HG02973 (cell line): Measurements from ENCODE around the gene SPATA6L.

ENCODE experiments used
- ATAC-seq: cut with Tn5 transposase; IDR thresholded peaks from one replicate; pipeline ENCODE4 v1.9.1; 2021; ENCODE audit warnings: moderate library complexity; ENCODE audit not compliant: unreplicated experiment

The SPATA6L gene, protein sequence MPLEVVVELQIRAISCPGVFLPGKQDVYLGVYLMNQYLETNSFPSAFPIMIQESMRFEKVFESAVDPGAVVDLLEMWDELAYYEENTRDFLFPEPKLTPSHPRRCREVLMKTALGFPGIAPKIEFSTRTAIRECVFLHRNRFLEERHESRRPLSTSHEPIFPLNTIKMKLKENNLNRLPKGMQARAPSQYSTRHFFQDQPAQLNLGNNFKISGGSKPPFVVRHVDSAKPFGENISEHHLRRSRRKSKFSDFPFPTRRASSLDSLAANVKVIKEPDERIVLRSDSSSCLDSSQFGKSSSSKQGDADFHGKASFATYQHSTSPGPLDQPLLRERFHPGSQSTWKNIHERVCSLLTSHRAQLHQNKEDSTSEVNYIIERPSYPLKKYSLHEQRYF

DNA sequence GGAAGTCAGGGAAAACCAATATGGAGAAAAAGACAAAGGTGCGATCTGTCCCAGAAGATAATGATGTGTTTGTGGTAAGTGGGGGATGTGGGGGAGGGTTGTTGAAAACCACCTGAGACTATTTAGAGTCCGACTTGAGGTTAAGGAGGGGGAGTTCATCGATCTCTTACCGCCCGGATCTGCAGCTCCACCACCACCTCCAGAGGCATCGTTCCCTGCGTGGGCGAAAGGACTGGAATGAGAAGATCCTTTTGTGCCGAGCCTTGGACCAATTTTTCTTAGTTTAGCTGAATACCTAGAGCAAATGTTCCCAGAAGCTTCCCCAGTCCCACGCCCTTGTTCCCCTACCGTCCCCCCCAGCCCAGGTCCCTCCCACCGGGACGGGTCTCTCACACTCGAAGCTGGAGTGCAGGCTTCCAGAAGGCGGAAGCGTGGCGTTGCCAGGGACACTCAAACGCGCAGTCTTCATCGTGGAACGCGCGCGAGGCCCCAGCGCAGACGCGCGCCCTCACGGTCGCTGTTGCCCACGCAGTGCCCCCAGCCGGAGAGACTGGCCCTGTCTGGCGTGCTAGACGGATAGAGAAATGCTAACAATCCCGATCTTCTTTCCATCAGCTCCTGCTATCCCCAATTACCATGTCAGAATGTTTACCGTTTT lies at the start of gene SPATA6L:
Gene SPATA6L (minus strand): TSS at position 439 of the 658 bp plus-strand sequence. CDS start 230 bp downstream, at position 209.
- ATAC-seq = no peak

DNA sequence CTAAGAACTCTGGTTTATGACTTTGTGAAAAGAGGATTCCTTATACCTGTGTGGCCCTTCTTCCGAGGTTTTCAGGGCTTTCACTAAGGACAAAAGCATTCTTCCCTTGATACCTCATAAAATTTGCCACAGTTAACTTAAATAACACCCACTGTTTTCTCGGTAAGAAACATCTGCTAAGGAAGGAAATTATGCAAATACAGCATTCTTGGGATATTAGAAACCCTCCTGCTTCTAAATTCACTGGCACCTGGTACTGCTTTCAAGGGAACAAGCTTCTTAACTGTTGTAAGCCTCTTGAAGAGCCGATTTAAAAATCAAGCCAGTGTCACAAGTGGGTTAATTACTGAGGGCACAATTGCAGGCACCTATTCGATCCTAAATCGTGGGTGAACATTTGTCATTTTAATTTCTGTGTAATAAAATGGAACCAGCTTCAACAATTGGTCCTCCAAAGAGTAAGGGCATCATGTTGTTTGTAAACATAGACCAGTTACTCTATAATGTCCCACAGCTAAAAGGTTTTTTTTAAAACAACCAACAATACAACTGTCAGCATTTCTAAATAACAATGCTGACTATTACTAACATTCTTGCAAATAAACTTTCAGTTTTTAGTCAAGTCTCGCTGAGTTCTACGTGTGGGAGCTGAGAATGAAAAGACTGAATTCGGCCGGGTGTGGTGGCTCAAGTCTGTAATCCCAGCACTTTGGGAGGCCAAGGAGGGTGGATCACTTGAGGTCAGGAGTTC lies 48.2 kb upstream of the SPATA6L start:
- no peak for ATAC-seq

DNA sequence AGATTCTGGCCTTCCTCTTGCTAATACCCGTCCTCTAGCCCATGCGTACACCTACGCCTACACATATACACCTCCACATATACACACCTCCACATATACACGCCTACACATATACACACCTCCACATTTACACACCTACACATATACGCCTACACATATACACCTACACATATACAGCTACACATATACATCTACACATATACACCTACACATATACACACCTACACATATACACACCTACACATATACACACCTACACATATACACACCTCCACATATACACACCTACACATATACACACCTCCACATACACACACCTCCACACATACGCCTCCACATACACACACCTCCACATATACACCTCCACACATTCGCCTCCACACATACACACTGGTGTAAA lies 47.6 kb upstream of the SPATA6L start:
- no peak for ATAC-seq

DNA sequence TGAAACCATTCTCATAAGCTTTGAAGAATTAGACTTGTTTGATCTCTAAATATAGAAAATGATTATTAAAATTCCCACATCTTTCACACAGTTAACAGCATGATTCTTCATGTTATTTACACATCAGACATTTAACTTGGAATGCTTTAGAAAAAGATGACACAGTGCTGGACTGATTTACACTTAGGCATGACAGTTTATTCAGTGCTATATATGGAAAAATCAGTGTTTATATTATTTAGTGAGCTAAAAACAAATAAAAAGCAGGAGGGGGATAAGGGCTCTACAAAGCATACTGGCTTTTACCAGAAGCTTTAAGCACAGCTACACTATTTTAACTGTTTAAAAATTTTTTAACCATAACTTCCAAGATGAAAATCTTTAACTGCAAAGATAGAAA lies 43.1 kb upstream of the SPATA6L start:
- ATAC-seq = no peak

DNA sequence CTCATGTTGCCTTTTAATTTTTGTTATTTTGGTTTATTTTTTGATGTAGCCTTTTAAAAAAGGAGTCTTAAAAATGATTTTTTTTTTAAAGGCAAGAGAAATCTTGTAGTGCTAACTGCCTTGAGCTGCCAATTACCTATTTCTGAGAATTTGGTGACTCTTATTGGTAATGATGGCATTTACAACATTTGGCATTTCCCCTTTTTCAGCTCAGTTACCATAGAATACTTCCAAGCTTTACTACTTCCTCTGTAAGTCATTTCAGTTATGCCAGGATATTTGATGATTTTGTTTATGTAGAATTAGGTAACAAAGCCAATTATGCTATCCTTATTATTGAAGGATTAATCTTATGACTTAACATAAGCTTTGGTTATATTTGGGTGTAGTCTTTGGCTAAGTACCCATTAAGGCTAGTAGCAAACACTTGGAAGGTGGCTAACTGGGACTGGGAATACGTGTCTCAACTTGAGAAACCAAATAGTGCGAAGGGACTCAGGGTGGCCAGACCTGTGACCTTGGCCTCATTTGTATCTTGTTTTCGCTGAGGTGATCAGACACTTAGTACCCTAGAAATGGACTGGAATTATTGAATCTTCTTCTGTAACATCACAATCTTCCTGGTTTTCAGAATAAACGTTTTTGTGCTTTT lies 40.8 kb upstream of the SPATA6L start:
- ATAC-seq = no peak

DNA sequence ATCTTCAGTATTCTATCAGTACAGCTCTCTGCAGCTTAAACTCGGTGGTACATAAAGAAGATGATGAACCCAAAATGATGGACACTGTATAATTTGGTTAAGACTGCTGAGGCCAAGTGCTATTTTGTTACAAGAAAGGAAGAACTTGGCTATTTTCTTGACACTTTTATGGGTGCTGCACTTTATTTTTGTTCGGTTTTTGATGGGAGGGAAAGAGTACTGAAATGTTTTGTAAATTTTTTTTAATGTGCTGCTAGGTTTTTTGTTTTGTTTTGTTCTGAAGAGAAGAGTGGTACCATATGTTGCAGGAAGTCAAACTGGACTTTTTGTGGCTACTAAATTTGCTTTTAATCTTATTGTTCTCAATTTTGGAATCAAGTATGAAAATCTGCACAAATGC lies 39.7 kb upstream of the SPATA6L start:
- no peak for ATAC-seq

DNA sequence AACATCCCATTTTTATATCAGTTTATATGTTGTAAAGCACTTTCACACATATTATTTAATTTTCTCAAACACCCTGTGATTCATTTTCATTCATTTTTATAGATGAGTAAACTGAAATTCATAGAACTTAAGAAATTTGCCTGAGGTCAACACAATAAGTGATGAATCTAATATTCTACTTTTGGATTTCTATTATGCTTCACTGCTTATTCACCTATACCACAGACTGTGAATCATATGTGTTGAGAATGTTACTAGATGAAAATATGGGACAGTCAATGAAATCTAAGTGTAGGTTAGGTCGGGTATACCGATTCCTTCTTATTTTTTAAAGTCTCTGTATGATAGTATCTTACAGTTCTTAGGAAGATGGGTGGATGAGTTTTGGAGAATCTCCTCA lies 37.8 kb upstream of the SPATA6L start:
- ATAC-seq = no peak

DNA sequence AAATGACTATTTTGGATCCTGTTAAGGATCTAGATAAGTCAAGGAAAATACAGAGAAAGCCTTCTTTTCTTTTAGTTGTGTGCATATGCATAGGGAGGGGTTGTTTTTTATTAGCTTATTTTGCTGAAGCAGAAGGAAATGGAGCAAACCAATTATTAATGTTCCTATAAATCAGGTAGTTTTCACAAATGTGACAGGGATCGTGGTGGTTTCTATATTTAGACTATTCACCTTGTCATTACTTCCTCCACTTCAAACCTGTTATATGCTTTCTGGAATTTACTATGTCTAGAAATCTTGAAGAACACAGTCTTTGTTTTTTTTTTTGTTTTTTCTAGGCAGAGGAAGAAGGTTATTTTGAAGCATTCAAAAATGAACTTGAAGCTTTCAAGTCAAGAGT lies 35.2 kb upstream of the SPATA6L start:
- ATAC-seq = no peak

DNA sequence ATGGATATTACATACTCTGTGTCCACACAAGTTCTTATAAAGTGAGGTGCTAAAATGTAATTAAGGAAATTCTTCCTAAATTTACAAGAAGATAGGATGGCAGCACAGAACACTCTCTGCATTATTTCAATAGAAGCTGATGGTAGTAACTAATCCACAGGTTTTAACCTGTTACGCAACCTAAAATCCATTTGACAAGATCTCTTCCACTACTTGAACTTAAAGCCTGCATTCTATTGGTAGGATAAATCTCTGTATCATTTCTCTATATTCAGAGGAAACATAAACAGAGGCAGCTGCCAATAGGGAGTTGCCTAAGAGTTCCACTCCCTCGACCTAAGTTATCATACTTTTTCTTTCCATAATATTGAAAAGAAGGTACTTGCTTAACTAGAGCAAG lies 34.7 kb upstream of the SPATA6L start:
- ATAC-seq = no peak

DNA sequence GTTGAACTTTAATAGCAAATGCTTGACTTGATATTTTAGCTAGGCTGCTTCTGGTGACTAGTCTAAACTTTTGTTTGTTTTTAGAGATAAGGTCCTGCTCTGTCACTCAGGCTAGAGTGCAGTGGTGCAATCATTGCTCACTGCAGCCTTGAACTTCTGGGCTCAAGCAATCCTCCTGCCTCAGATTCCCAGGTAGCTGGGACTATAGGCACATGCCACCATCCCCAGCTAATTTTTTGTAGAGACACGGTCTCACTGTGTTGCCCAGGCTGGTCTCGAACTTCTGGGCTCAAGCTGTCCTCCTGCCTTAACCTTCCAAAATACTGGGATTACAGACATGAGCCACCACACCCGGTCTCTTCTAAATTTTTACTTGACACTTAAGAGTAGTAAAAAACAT lies 33.8 kb upstream of the SPATA6L start:
- ATAC-seq = no peak

DNA sequence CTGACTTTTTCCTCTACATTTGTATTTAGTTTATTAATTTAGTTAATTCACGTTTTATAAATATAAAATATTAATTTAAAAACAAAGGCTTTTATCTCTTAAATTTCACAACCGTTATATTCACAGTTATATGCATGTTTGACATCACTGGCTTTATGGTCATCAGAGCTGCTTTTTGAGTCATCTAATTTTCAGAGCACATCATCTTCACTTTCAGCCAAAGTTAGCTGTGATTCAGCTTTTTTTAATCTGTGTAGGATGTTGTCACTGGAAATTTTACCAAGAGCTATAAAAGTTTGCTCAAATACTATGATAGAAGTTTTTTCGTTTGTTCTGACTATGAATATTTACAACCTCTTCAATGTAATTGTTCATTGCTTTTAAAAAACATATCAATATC lies 25.5 kb upstream of the SPATA6L start:
- no peak for ATAC-seq

DNA sequence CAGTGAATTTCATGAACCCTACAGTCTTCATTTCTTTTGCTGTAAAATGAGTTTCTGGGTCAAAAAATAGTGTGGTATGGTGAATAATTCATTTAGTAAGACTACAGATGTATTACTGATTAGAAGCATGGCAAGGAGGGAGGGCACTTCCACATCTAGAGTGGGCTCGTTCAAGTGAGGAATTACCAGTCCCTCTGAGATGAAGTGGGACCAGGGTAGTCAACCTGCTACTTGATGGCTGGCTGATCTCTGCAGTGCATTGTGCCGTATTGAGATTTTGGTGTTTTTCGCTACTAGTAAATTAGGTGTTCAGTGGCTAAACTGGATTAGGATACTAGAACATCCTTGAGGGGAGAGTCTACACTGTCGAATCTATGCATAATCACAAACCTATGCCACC lies 23.9 kb upstream of the SPATA6L start:
- ATAC-seq = peak; percentile 47

DNA sequence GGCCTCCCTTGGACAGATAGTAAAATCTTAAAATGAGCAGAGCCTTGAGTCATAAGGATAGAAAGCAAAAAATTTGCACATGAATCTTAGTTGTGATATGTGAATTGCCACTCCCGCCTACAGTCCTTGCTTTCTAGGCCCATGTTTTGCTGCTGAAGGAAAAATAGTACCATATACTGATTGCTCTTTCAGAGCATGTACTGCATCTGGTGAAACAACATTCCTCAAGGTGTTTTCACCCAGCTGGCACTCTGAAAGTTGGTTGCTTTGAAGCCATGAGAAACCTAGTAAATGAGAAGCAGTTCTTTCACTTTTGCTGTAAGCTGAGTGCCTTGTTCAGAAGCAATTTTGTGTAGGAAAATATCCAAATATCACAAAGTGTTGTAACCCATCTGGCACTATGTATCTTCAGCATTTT lies 23.4 kb upstream of the SPATA6L start:
- ATAC-seq = peak; percentile 60

DNA sequence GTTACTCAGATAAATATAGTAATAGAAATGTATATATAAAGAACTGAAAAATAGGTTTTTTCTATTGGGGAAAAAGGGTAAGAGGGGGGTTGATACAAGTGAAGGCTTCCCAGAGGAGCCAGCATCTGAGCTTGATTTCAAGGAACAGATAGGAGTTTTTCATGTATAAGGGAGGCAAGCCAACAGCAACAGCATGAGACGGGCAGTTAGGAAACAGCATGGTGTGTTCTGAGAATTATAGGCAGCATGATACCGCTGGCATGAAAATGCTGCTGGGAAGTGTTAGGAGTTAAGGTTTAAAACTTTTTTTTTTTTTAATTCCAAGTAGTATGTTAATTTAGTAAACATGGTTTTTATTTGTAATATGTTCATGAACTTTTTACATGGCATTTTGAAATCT lies 22.7 kb upstream of the SPATA6L start:
- no peak for ATAC-seq

DNA sequence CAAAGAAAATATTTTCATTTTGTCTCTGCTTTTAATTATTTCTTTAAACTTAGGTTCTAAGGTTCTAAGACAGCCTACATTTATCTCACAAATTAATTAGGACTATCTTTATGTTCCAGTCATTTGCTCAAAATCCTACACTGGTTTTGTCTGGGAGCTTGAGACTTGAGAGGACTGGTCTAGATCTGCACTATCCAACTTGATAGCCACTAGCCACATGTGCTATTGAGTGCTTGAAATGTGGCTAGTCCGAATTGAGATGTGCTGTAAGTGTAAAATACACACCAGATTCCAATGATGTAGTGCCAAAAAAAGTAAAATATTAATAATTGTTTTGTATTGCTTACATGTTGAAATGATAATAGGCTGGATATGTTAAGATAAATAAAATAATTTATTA lies 20.3 kb upstream of the SPATA6L start:
- ATAC-seq = no peak

DNA sequence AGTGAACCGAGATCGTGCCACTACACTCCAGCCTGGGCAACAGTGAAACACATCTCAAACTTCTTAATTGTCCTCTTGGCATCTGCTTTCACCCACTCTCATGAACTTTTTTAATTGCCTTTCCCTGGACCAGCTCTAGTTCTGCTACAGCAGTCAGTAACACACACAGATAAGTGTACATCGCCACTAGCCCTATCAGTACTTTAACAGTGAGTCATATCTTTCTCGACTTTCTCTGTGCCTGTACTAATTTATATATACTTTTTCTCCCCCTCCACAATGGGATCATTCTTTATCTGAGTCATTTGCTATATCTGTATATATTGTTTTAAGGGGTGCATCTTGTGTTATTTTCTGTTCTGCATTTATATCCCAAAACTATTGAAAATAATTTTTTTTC lies 19.8 kb upstream of the SPATA6L start:
- no peak for ATAC-seq

DNA sequence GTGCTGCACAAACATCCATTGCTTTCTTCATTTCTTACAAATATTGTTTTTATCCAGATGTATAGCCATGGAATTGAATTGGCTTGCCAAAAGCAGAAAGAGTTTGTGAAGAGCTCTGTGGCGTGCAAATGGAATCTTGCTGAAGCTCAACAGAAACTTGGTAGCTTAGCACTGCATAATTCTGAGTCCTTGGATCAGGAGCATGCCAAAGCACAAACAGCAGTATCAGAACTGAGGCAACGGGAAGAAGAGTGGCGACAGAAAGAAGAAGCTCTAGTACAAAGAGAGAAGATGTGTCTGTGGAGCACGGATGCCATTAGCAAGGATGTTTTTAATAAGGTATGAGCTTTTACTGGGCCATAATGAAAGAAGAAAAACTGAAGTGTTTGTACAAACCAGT lies 18.5 kb upstream of the SPATA6L start:
- ATAC-seq = no peak

DNA sequence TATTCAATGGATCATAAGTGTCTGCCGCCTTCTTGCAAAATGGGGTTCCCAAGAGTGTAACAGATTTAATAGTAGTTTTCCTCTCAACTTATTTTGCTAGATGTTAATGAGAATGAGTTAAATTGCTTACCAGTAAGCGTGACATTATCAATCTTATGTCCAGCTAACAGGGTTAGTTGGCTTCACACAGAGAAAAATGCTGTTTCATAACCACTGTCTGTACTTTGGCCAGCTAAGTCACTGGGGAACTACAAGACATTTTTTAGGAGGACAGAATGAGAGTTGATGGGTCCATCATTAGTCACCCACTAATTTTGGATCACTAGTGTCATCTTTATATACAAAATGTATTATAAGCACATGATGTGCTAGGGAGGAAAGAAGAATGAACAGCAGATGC lies 14.5 kb upstream of the SPATA6L start:
- no peak for ATAC-seq

DNA sequence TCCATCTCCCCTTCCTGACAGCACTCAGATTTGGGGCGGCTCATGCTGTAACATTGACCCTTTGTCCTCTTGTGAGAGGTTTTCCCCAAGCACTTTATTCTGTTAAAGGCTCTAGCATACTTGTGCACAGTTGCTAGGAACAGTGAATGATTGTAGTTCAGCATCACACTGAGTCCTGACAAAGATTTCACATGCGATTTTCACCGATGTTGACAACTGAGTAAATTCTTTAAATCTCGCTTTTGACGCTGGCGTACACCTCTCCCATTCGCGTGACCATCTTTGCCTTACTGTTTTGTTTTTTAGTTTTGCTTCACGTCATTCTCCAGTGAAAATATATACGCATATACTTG lies 13.9 kb upstream of the SPATA6L start:
- ATAC-seq = no peak

DNA sequence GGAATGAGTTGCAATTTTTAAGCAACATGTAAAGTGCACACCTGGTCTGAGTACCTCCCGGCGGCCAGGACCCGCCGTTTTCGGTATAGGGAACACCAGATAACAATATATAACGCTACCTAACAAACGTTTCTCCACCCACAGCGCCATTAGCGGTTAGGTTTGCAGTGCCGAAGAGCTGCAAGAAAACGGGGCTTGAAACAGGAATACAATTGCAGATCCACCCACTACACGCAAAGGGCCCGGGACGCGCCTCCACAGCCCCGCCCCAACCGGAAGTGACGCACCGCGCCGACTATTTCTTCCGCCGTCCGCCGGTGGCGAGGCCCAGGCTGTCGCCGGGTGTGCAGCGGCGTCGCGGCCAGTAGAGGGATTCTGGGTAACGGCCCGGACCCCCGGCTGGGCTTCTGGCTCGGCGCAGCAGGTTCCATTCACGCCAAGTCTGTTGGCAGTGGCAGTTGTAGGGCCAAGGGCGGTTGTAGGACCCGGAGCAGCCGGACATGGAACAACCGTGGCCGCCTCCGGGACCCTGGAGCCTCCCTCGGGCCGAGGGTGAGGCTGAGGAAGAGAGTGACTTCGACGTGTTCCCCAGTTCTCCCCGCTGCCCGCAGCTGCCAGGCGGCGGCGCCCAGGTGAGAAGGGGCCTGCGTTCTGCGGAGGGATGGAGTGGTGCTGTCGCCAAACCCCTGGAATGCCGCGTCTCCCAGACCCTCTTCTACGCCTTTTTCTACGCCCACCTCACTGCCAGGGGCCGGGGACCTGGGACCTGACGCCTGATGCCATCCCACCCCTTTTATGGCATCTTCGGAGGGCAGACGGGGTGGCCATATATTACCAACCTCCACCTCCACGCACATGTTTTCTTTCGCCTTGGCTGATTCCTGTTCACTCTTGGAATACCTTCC lies 13.2 kb upstream of the SPATA6L start, which contains the start of gene CDC37L1:
Gene CDC37L1 (plus strand): TSS at position 302 of the 905 bp plus-strand sequence. CDS start 199 bp downstream, at position 501.
- ATAC-seq = peak; percentile 91
